ENCODE data around the gene LTBP3. TPM values are rescaled to one million over a fixed set of nuclear protein-coding genes. Genes with fewer than 3 reads are reported as not detected.
"Not testable (repeated sequence)": the region's sequence is repeated elsewhere in the genome, so short reads cannot be mapped to it uniquely, and the experiment has no call there.

The LTBP3 gene
- total RNA-seq, 1 donor from 2014 or later = 96.9 TPM

DNA sequence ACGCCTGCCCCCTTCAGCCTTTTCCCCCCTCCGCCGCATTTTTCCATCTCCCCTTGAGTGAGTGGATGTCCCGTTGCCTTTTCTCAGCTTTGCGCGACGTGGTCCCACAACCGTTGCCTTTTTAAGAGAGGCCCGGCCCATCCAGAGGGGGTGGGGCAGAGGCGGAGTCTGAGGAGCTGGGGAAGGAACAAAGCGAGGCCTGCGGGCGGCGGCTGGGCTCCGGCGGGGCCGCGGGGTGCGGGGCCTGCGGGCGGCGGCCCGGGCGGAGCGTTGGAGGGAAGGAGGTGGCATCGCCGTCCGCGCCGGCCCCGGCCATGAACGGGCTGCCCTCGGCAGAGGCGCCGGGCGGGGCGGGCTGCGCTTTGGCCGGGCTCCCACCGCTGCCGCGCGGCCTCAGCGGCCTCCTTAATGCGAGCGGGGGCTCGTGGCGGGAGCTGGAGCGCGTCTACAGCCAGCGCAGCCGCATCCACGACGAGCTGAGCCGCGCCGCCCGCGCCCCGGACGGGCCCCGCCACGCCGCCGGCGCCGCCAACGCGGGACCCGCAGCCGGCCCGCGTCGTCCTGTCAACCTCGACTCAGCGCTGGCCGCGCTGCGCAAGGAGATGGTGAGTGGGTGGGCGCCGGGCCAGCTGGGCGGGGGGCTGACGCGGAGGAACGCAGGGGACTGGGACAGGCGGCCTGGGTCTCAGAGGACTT lies 14.3 kb upstream of the LTBP3 start, which contains the start of gene FAM89B:
FAM89B (plus strand) TSS at position 183 of the 696 bp plus-strand sequence; CDS start at position 315, 132 bp downstream.
- peak within 1 kb of the TSS; percentile 97 for H3K4me3 Mint-ChIP-seq
- H3K36me3 Mint-ChIP-seq (ENCODE audit: low read depth) = peaks cover 47% of the 10 kb centered on the region
- peaks cover 50% of the 10 kb centered on the region for H3K4me1 Mint-ChIP-seq
- no peaks in the 10 kb centered on the region for H3K9me3 Mint-ChIP-seq
- peak within 1 kb of the TSS; percentile 86 for H3K27ac Mint-ChIP-seq
- H3K27me3 Mint-ChIP-seq = no peaks in the 10 kb centered on the region
- intact Hi-C loops (cut with micrococcal nuclease) = loop anchor here (5.0 kb wide), 1 partner anchor 80 kb away; no protein-coding TSS in a partner anchor
- peak; percentile 98 for DNase-seq

- DNase-seq = peak; percentile 81
- Mint-ChIP-seq H3K9me3 (no peaks in the 10 kb centered on the region), H3K4me3 (peak overlapping the region; percentile 97), H3K4me1 (peaks cover 51% of the 10 kb centered on the region), H3K36me3 (ENCODE audit: low read depth) (peaks cover 47% of the 10 kb centered on the region), H3K27me3 (no peaks in the 10 kb centered on the region), H3K27ac (peak overlapping the region; percentile 86)
- intact Hi-C loops (cut with micrococcal nuclease) = loop anchor here (2.0 to 5.0 kb wide), 2 partner anchors 80 to 545 kb away; partner anchors contain the start of gene SNX15
Observed at GRCh38 chr11:65571940-65572339, 13.8 kb upstream of the LTBP3 start.

DNA sequence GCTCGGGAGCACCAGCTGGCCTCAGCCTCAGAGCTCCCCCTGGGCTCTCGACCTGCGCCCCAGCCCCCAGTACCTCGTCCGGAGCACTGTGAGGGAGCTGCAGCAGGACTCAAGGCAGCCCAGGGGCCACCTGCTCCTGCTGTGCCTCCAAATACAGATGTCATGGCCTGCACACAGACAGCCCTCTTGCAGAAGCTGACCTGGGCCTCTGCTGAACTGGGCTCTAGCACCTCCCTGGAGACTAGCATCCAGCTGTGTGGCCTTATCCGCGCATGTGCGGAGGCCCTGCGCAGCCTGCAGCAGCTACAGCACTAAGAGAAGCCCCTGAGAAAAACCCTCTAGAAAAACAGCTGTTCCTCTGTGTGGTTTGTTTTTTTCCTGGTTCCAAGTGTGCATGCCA lies 13.3 kb upstream of the LTBP3 start:
- peak overlapping the region; percentile 97 for H3K4me3 Mint-ChIP-seq
- H3K27me3 Mint-ChIP-seq = no peaks in the 10 kb centered on the region
- DNase-seq = no peak
- H3K9me3 Mint-ChIP-seq = no peaks in the 10 kb centered on the region
- intact Hi-C loops (cut with micrococcal nuclease) = loop anchor here (2.0 to 5.0 kb wide), 2 partner anchors 81 to 545 kb away; partner anchors contain the start of gene SNX15
- peaks cover 42% of the 10 kb centered on the region for H3K36me3 Mint-ChIP-seq (ENCODE audit: low read depth)
- peaks cover 51% of the 10 kb centered on the region for H3K4me1 Mint-ChIP-seq
- H3K27ac Mint-ChIP-seq = peak overlapping the region; percentile 86

GRCh38 chr11:65569973-65570918 lies 12.1 kb upstream of the LTBP3 start, which contains the start of gene ZNRD2:
Gene ZNRD2 (plus strand): TSS chr11:65570477. CDS start chr11:65570492, 15 bp downstream.
- peak; percentile 100 for DNase-seq
- Mint-ChIP-seq H3K4me3 (peak within 1 kb of the TSS; percentile 97), H3K9me3 (no peaks in the 10 kb centered on the region), H3K27me3 (no peaks in the 10 kb centered on the region), H3K36me3 (ENCODE audit: low read depth) (peaks cover 39% of the 10 kb centered on the region), H3K4me1 (peaks cover 57% of the 10 kb centered on the region), H3K27ac (peak within 1 kb of the TSS; percentile 99)
- intact Hi-C loops (cut with micrococcal nuclease) = loop anchor here (1.0 to 5.0 kb wide), 8 partner anchors 11 to 543 kb away; partner anchors contain the start of genes MALAT1, PCNX3 and SNX15

DNA sequence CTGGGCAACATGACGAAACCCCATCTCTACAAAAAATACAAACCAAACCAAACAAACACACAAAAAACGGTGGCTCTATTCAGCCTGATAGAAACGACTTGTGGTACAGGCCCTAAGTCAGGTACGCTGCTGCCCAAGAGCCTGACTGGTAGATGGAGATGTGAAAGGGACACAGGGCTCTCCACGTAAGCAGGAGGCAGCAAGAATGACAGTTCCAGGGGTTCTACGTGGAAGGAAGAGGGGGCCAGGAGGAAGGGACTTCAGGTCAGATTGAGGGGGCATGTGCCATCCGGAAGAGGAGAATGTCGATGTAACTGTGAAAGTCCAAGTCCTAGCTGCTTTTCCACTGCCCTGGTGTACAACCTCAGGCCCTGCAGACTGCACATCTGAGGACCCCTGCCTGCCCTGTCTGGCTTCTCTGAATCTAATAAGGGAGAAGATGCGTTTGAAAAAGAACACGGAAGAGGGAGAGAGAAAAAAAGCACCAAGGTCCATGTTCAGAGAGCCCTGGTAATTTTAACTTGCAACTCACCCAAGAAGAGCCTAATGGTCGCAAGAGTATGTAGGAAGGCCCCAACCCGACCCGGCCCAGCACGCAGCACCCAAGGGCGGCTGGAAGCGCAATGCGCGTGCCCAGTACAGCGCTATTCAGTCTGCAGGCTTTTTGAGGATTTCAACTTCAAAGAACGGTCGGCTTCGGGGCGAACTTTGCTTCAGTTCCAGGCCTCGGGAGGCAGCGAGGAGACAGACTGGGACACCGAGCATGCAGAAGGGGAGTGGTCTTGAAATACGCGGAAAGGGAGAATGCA lies 11.2 kb upstream of the LTBP3 start:
- Mint-ChIP-seq H3K4me3 (peak overlapping the region; percentile 97), H3K36me3 (ENCODE audit: low read depth) (peaks cover 39% of the 10 kb centered on the region), H3K27ac (peak overlapping the region; percentile 99), H3K4me1 (peaks cover 55% of the 10 kb centered on the region), H3K27me3 (no peaks in the 10 kb centered on the region), H3K9me3 (no peaks in the 10 kb centered on the region)
- DNase-seq = no peak
- intact Hi-C loops (cut with micrococcal nuclease) = loop anchor here (1.0 to 2.0 kb wide), 2 partner anchors 10 to 17 kb away; no protein-coding TSS in a partner anchor

DNA sequence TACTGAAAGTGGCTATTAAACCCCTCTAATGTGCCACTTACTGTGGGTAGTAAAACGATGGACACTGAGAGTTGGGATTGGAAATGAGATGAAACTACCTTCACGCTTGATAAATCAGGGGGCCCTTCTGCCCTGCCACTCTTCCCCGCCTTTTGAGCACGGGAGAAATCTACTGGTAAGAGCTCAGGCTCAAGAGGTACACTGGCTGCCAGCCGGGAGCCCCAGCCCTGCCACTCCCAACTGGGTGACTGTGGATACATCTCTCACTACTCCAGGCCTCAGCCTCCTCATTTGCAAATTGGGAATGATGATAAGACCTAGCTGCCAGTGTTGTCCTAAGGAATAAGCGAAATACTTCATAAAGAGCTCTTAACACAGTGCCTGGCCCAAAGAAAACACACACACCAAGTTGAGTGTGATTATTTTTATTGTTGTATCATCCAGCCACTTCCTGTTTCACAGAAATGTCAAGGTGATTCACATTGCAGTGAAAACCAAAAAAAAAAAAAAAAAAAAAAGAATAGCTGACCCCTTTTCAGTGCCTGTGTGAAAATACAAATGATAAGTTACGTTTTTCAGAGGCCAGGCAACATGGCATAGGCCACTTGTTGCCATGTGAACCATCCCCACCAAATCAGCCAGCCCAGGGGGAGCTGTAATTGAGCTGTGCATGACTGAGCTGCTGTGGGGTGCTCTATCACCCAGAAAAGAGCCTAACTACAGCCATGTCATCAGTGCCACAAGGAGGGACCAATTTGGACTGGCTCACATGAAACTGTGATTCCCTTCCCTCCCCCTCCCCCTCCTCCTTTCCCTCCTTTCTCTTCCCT lies 7.7 kb upstream of the LTBP3 start:
- H3K27ac Mint-ChIP-seq = peak overlapping the region; percentile 91
- H3K4me3 Mint-ChIP-seq = peak overlapping the region; percentile 75
- intact Hi-C loops (cut with micrococcal nuclease) = no loop called here
- H3K9me3 Mint-ChIP-seq = no peaks in the 10 kb centered on the region
- peak; percentile 81 for DNase-seq
- H3K27me3 Mint-ChIP-seq = no peaks in the 10 kb centered on the region
- peaks cover 39% of the 10 kb centered on the region for H3K4me1 Mint-ChIP-seq
- peaks cover 18% of the 10 kb centered on the region for H3K36me3 Mint-ChIP-seq (ENCODE audit: low read depth)

DNA sequence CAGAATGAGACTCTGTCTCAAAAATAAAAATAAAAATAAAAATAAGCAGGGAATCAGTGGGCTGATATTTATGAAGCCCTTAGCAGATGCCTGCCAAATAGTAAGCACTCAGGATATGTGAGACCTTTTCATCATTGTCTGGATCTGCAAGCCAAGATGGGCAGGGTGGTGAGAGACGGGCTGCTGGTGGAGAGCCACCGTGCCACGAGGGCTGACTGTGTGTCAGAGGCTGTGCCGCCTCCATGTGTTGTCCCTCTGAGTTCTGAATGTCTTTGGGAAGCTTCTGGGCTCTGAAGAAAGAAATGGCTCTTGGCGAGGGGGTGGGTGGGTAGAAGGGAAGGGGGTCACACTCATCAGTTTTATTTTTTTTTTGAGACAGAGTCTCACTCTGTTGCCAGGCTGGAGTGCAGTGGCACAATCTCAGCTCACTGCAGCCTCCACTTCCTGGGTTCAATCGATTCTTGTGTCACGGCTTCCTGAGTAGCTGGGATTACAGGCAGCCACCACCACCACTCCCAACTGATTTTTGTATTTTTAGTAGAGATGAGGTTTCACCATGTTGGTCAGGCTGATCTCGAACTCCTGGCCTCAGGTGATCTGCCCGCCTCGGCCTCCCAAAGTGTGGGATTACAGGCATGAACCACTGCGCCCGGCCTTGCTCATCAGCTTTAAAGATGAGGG lies 6.9 kb upstream of the LTBP3 start:
- H3K9me3 Mint-ChIP-seq; intact Hi-C loops (cut with micrococcal nuclease); H3K27me3 Mint-ChIP-seq: not testable (repeated sequence)
- peaks cover 44% of the 10 kb centered on the region for H3K4me1 Mint-ChIP-seq
- peaks cover 15% of the 10 kb centered on the region for H3K36me3 Mint-ChIP-seq (ENCODE audit: low read depth)
- peak; percentile 72 for DNase-seq
- H3K4me3 Mint-ChIP-seq = peak overlapping the region; percentile 75
- H3K27ac Mint-ChIP-seq = peak overlapping the region; percentile 91

- no peak for DNase-seq
- intact Hi-C loops (cut with micrococcal nuclease) = no loop called here
- no peaks in the 10 kb centered on the region for H3K27me3 Mint-ChIP-seq
- H3K4me3 Mint-ChIP-seq = no peak overlapping the region
- peaks cover 45% of the 10 kb centered on the region for H3K4me1 Mint-ChIP-seq
- no peak overlapping the region for H3K27ac Mint-ChIP-seq
- no peaks in the 10 kb centered on the region for H3K9me3 Mint-ChIP-seq
- H3K36me3 Mint-ChIP-seq (ENCODE audit: low read depth) = peaks cover 6% of the 10 kb centered on the region
Observed at GRCh38 chr11:65563601-65564000, 5.4 kb upstream of the LTBP3 start.

DNA sequence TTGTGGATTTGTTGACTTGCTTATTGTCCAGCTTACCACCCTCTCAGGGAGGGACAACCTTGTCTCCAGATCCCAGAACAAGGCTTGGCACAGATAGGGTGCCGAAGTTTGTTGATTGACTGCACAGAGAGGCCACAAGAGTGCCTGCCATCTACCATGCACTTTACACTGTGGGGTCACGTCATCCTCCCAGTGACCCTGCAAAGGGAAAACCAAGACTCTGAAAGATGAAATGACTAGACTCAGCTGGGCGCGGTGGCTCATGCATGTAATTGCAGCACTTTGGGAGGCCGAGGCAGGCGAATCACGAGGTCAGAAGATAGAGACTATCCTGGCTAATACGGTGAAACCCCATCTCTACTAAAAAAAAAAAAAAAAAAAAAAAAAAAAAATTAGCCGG lies 4.6 kb upstream of the LTBP3 start:
- Mint-ChIP-seq H3K9me3 (no peaks in the 10 kb centered on the region), H3K27ac (no peak overlapping the region), H3K27me3 (no peaks in the 10 kb centered on the region), H3K36me3 (ENCODE audit: low read depth) (peaks cover 2% of the 10 kb centered on the region), H3K4me1 (peaks cover 40% of the 10 kb centered on the region), H3K4me3 (no peak overlapping the region)
- no peak for DNase-seq
- intact Hi-C loops (cut with micrococcal nuclease) = no loop called here

- Mint-ChIP-seq H3K36me3 (ENCODE audit: low read depth) (peaks cover 2% of the 10 kb centered on the region), H3K27me3 (no peaks in the 10 kb centered on the region), H3K9me3 (no peaks in the 10 kb centered on the region), H3K27ac (no peak overlapping the region), H3K4me3 (no peak overlapping the region), H3K4me1 (peaks cover 44% of the 10 kb centered on the region)
- DNase-seq = no peak
- intact Hi-C loops (cut with micrococcal nuclease) = no loop called here
Observed at GRCh38 chr11:65562020-65562419, 3.9 kb upstream of the LTBP3 start.

GRCh38 chr11:65560555-65561418 lies 2.6 kb upstream of the LTBP3 start:
- H3K9me3 Mint-ChIP-seq = no peaks in the 10 kb centered on the region
- peak overlapping the region; percentile 27 for H3K27ac Mint-ChIP-seq
- peaks cover 2% of the 10 kb centered on the region for H3K36me3 Mint-ChIP-seq (ENCODE audit: low read depth)
- H3K4me1 Mint-ChIP-seq = peaks cover 44% of the 10 kb centered on the region
- H3K4me3 Mint-ChIP-seq = no peak overlapping the region
- no peak for DNase-seq
- intact Hi-C loops (cut with micrococcal nuclease) = no loop called here
- no peaks in the 10 kb centered on the region for H3K27me3 Mint-ChIP-seq
